K562 (cell line): ENCODE measurements around the gene CHD6. TPM values are rescaled to one million over a fixed set of nuclear protein-coding genes. Genes with fewer than 3 reads are reported as not detected.
A peak's percentile ranks its signal among the peaks of the same experiment; 100 is the strongest.

Experiments used
- BRF1 ChIP-seq: IDR thresholded peaks from 3 replicates; pipeline ENCODE4 v1.6.1; 2011; ENCODE audit warnings: borderline replicate concordance, mild to moderate bottlenecking; ENCODE audit not compliant: insufficient read length; ENCODE audit errors: extremely low read depth
- CBFA2T2 ChIP-seq: fragments of 450-650 bp; conservative IDR thresholded peaks from 2 replicates; pipeline ENCODE4 v1.6.1; 2017; ENCODE audit warnings: mild to moderate bottlenecking
- DPF2 ChIP-seq: fragments of 450-650 bp; IDR thresholded peaks from 2 replicates; pipeline ENCODE4 v1.6.1; 2016
- EP300 ChIP-seq: IDR thresholded peaks from 2 replicates; pipeline ENCODE4 v1.6.1; 2012; ENCODE audit warnings: low read length, improper control_type of control experiment
- FOXM1 ChIP-seq, 2 experiments: fragments of 450-650 bp in 1 of 2; sonication (generic) in 1 of 2; formaldehyde crosslinking in 1 of 2; IDR thresholded peaks; 2 replicates each; pipeline versions ENCODE4 v1.6.1 to v1.9.0; 2017 to 2022; ENCODE audit warnings: low read depth in 2 of 2, mild to moderate bottlenecking in 2 of 2, missing genetic modification reagents in 1 of 2, moderate library complexity in 1 of 2
- KAT2B ChIP-seq: IDR thresholded peaks from one replicate; pipeline ENCODE4 v1.6.1; 2012; ENCODE audit warnings: low read depth, mild to moderate bottlenecking, control low read depth, inconsistent platforms, low read length, moderate library complexity
- L3MBTL2 ChIP-seq: fragments of 450-650 bp; IDR thresholded peaks from 2 replicates; pipeline ENCODE4 v1.6.1; 2016; ENCODE audit warnings: mild to moderate bottlenecking, moderate library complexity
- MBD1 ChIP-seq: fragments of 250-450 bp; sonication (Bioruptor Pico); IDR thresholded peaks from 2 replicates; pipeline ENCODE4 v1.8.0; 2022; ENCODE audit warnings: inconsistent platforms
- MCM7 ChIP-seq, 2 experiments: fragments of 450-650 bp; IDR thresholded peaks; 2 replicates each; pipeline ENCODE4 v1.6.1; 2016 to 2018
- MECOM ChIP-seq: fragments of 250-450 bp; sonication (Bioruptor Pico); IDR thresholded peaks from 2 replicates; pipeline ENCODE4 v1.8.0; 2022; ENCODE audit warnings: inconsistent platforms
- NCOR1 ChIP-seq: fragments of 450-650 bp; IDR thresholded peaks from 2 replicates; pipeline ENCODE4 v1.6.1; 2016; ENCODE audit warnings: mild to moderate bottlenecking, moderate library complexity
- NFIC ChIP-seq: fragments of 450-650 bp; IDR thresholded peaks from 2 replicates; pipeline ENCODE4 v1.6.1; 2017; ENCODE audit warnings: mild to moderate bottlenecking, inconsistent platforms
- TAF15 ChIP-seq: fragments of 200-400 bp; formaldehyde crosslinking; IDR thresholded peaks from 2 replicates; pipeline ENCODE4 v1.6.1; 2017; ENCODE audit warnings: mild to moderate bottlenecking, low read depth, low read length, moderate library complexity
- TCF3 ChIP-seq: sonication (generic); formaldehyde crosslinking; IDR thresholded peaks from 2 replicates; pipeline ENCODE4 v1.4.0; 2020; ENCODE audit warnings: mild to moderate bottlenecking, missing genetic modification reagents
- TEAD1 ChIP-seq, 2 experiments: fragments of 450-650 bp in 1 of 2; sonication (generic) in 1 of 2; formaldehyde crosslinking; IDR thresholded peaks; 2 replicates each; pipeline versions ENCODE4 v1.4.0 to v1.8.0; 2020 to 2022; ENCODE audit warnings: mild to moderate bottlenecking in 2 of 2, missing genetic modification reagents in 1 of 2
- TRIM24 ChIP-seq, 2 experiments: fragments of 450-650 bp; IDR thresholded peaks; 2 replicates each; pipeline ENCODE4 v1.6.1; 2016
- YY1 ChIP-seq, 3 experiments: IDR thresholded peaks; 2 replicates each; pipeline ENCODE4 v1.6.1; 2011; ENCODE audit warnings: low read length in 2 of 3, mild to moderate bottlenecking in 2 of 3, moderate library complexity in 2 of 3, borderline replicate concordance in 1 of 3, control low read depth in 1 of 3, low read depth in 1 of 3; ENCODE audit not compliant: insufficient read depth in 3 of 3, insufficient replicate concordance in 2 of 3, control insufficient read depth in 1 of 3, insufficient read length in 1 of 3; ENCODE audit errors: extremely low read depth in 1 of 3
- ZBTB7A ChIP-seq: IDR thresholded peaks from 2 replicates; pipeline ENCODE4 v1.6.1; 2011; ENCODE audit warnings: low read depth, mild to moderate bottlenecking, low read length, moderate library complexity, borderline replicate concordance; ENCODE audit not compliant: control insufficient read depth
- ZNF512 ChIP-seq: IDR thresholded peaks from 2 replicates; pipeline ENCODE4 v1.6.1; 2016; ENCODE audit warnings: missing genetic modification characterization, missing compliant biosample characterization
- ZNF609 ChIP-seq: sonication (generic); formaldehyde crosslinking; IDR thresholded peaks from 2 replicates; pipeline ENCODE4 v1.8.1; 2023; ENCODE audit warnings: missing genetic modification reagents, mild to moderate bottlenecking, borderline replicate concordance
- polyA plus RNA-seq, 8 experiments: library from polyadenylated mRNA; depleted of rRNA in 4 of 8; stranded (reverse) in 5 of 8; unstranded in 3 of 8; fragments of >200 nt; fragmentation: Nextera tagmentation in 2 of 8; fragmentation: Illumina TruSeq in 1 of 8; extraction: Ambion mirVana in 2 of 8; extraction: Trizol in 1 of 8; gene quantifications; 2 replicates each; pipeline versions ENCODE4 v1.2.1 to v1.2.3, GENCODE V29; 2011 to 2014; ENCODE audit warnings: inconsistent platforms in 1 of 8, missing spikeins in 1 of 8
- total RNA-seq, 7 experiments: library from RNA; depleted of rRNA in 6 of 7; stranded (reverse); fragments of >200 nt in 6 of 7; fragmentation: Illumina TruSeq in 2 of 7; extraction: Trizol in 2 of 7; gene quantifications; 2 replicates each; pipeline versions ENCODE4 v1.2.1 to v1.2.3, GENCODE V29; 2011 to 2021; ENCODE audit warnings: low replicate concordance in 1 of 7

The CHD6 gene
- total and polyA plus RNA-seq, 9 of the 15 experiments (the other 6 are each of a cell fraction or from before 2014, with no cell fraction given): 3.9 to 24.2 (median 12.8) TPM

- TF ChIP-seq FOXM1 (IDR thresholded peaks at IDR 0.05; ENCODE audit: low read depth) (peak; percentile 28; the same call in 1 of the 2 replicates), FOXM1 (CRISPR knock-in tag; IDR thresholded peaks at IDR 0.05; ENCODE audit: low read depth) (no peak), NCOR1 (peak; percentile 68), TCF3 (CRISPR knock-in tag) (peak; percentile 84), L3MBTL2 (no peak), MCM7 (IDR thresholded peaks at IDR 0.05) (no peak), TEAD1 (CRISPR knock-in tag; IDR thresholded peaks at IDR 0.05) (no peak), EP300 (peak; percentile 67; the same call in 1 of the 2 replicates), NFIC (peak; percentile 39; the same call in 1 of the 2 replicates), YY1 (IDR thresholded peaks at IDR 0.05; ENCODE audit: borderline replicate concordance in 1 of 3, control insufficient read depth in 1 of 3, extremely low read depth in 1 of 3, insufficient read depth in 3 of 3, insufficient read length in 1 of 3, insufficient replicate concordance in 2 of 3, low read depth in 1 of 3, low read length in 2 of 3) (peak in 1 of 3 experiments; percentile 28), TAF15 (no peak), MECOM (CRISPR knock-in tag) (no peak), DPF2 (peak; percentile 69), ZNF512 (tag) (no peak), CBFA2T2 (peak; percentile 86), KAT2B (no peak), MBD1 (no peak), ZBTB7A (peak; percentile 45; the same call in 1 of the 2 replicates), BRF1 (no peak), TRIM24 (IDR thresholded peaks at IDR 0.05) (peak; percentile 47 to 67; a peak in 2 of 4 replicates), ZNF609 (CRISPR knock-in tag) (no peak)
These were observed 79.2 kb downstream of the CHD6 start (continued) for GRCh38 chr20:41538810-41539596.
